ENCODE measurements around the gene GRID2.
"Not testable (repeated sequence)": the region's sequence is repeated elsewhere in the genome, so short reads cannot be mapped to it uniquely, and the experiment has no call there.

The GRID2 gene

GRCh38 chr4:92305148-92305877, 1.5 kb downstream of the GRID2 start:
- DNase-seq (ENCODE audit: low spot score) = no peak

- no peak for DNase-seq (ENCODE audit: low spot score)
These were observed 2.2 kb downstream of the GRID2 start for GRCh38 chr4:92305878-92306520.

GRCh38 chr4:92307181-92307580, 3.4 kb downstream of the GRID2 start:
- no peak for DNase-seq (ENCODE audit: low spot score)

DNA sequence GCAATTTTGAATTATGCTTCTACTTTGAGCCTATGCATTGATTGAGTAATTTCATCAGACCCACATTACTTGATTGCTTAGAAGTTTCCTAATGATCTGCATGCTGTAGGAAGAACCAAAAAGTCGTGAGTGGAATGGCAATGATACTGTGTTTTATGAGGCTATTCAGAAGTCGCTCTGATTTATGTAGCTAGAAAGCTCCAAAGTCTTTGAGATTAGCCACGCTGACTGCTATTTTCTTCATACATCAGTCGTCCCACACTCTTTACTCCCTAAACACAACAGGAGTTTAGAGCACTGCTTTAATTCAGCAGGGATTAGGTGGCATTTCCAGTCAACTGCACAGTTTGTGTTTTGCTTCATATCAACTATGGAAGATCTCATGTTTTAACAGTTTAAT, 4.1 kb downstream of the GRID2 start:
- DNase-seq (ENCODE audit: low spot score) = no peak

- DNase-seq (ENCODE audit: low spot score) = no peak
These were observed 13.3 kb downstream of the GRID2 start for GRCh38 chr4:92317047-92317446.

- DNase-seq (ENCODE audit: low spot score) = no peak
These were observed 24.3 kb downstream of the GRID2 start for GRCh38 chr4:92328095-92328494.

- no peak for DNase-seq (ENCODE audit: low spot score)
These were observed 29.2 kb downstream of the GRID2 start for GRCh38 chr4:92333016-92333415.

GRCh38 chr4:92334716-92335350, 31.1 kb downstream of the GRID2 start:
- no peak for DNase-seq (ENCODE audit: low spot score)

DNA sequence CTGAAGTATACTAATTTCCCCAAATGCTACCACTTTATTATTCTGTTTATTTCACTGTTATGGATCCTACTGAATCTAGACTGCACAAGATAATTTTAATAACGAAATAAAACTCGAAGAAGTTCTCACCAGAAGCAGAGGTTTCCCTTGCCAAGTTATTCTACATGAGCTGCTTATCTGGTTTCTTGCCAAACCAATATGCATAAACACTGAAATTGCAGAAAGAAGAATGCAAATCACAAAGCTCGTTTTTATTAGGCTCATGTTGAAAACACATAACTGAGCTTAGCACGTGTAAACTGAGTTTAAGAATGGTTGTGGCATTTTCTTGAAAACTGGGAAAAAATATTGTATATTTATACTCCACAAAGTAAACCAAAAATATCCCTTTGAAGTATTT, 35.9 kb downstream of the GRID2 start:
- no peak for DNase-seq (ENCODE audit: low spot score)

DNA sequence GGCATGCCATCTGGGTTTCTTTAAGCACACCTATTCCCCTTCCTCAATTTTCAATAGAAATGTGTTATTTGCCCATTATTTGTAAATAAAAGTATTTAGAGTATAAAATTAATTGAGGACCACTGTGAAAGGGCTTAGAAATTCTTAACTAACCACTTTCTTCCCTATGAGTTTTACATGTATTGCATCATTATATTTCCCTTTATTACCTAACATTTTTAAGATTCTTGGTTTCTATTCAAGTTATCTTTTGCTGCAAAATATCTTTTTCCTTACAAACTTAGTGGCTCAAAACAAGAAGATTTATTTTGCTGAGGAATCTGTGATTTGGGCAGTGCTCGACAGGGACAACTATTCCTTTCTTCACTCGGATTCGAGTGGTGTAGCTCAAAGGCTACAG, 40.5 kb downstream of the GRID2 start:
- no peak for DNase-seq (ENCODE audit: low spot score)

GRCh38 chr4:92346289-92346688, 42.5 kb downstream of the GRID2 start:
- no peak for DNase-seq (ENCODE audit: low spot score)

DNA sequence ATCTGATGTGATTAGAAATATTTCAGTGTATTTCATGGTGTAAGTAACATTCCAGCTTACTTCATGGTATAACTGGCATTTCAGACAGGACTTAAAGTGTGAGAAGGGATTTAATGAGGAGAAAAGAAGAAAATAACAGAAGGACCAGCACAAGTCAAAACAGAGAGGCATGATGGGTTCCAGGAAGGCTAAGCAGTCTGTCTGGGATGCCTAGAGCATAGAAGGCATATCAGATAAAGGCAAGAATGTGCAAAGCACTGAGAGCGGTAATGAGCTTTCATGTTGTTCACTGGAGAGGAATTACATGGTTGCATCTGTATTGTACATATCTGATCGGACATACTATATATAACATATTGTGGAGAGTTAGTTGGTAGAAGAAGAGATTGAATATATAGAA, 54.2 kb downstream of the GRID2 start:
- no peak for DNase-seq (ENCODE audit: low spot score)

- no peak for DNase-seq (ENCODE audit: low spot score)
These were observed 55.7 kb downstream of the GRID2 start for GRCh38 chr4:92359491-92359890.

GRCh38 chr4:92362028-92362427, 58.3 kb downstream of the GRID2 start:
- DNase-seq (ENCODE audit: low spot score) = no peak

DNA sequence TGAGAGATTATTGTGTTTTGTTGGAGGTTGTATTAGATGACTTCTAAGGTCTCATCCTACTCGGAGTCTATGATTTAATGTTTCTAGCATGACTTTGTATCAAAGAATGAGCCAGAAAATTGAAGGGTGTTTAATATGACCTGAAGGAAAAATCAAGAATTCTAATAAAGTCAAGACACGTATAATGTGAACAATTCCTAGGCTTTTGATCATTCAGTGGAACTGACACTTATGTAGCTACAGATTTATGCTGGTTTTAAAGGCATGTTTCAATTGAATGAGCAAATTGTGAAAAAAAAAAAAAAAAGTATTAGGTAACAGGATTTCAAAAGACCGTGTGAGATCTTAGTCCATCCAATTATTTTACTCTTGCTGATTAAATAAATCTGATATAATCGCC, 64.9 kb downstream of the GRID2 start:
- no peak for DNase-seq (ENCODE audit: low spot score)

DNA sequence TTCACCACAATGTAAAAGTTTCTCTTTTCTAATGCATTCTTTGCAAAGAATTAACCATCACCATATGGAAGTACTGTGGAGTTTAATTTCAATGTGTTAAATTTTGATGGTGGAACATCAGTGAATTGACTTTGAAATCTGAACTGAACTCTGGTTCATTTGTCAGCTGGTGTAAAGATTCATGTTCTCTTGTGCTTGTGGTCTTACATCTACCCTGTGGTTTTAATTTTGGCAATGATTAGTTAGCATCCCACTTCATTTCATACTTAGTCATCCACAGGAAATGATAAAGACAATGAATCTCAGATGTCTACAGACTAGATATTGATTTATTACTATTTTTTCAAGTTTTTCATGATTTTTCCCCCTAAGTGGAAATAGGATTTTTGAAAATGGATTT, 77.8 kb downstream of the GRID2 start:
- DNase-seq (ENCODE audit: low spot score) = no peak

DNA sequence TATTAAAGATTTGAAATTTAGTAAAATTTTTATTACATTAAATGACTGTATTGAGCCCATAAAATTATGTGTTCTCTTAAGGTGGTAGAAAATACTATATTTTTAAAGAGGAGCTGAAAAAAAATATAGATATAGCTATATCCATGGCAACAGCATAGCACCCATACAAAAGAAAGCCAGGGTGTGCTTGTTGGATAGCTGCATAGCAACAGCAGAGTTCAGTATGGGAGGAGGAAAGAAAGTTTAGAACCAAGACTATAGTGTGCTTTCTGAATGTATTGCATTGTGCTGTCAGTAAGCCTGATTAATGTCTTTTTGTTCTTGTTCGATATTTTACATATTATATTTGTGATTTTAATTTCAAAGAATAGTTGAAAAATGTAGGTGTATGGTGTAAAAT, 78.4 kb downstream of the GRID2 start:
- DNase-seq (ENCODE audit: low spot score) = no peak

DNA sequence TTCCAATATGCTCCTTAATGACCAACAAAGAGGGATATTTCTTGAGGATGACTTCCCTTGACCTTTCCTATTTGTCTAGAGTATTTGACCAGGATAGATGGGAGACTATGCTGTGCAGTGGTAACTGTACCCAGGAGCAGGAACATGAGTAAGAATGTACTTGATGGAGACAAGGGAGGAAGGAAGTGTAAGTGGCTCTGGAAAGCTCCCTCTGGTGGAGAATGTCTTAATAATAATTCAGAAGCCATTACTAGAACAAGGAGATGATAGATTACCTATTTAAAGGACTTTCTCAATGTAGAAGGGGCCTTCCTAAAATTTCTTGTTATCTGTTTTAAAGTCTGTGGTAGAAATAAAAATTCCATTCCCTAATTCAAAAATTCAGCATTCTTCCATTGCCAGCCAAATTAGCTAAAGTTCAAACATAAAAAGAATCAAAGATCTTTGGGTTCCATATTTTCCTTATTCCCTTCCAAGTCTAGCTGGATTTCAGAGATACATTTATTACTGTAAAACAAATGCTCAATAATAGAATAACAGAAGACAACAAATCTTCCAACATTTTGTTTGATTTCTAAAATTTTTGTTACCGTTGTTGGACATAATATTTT, 83.8 kb downstream of the GRID2 start:
- DNase-seq (ENCODE audit: low spot score) = no peak

GRCh38 chr4:92399032-92399431, 95.3 kb downstream of the GRID2 start:
- DNase-seq (ENCODE audit: low spot score) = no peak

DNA sequence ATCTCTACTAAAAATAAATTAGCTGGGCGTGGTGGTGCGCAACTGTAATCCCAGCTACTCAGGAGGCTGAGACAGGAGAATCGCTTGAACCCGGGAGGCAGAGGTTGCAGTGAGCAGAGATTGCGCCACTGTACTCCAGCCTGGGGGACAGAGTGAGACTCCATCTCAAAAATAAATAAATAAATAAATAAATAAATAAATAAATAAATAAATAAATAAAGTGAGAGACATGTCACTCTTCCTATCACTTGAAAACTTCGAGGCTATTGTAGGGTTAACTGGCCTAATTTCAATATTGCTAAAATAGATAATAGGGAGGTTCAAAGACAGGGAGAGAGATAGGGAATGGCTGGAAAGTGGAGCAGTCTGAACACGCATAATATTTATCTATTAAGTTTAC, 99.8 kb downstream of the GRID2 start:
- DNase-seq (ENCODE audit: low spot score) = not testable (repeated sequence)

DNA sequence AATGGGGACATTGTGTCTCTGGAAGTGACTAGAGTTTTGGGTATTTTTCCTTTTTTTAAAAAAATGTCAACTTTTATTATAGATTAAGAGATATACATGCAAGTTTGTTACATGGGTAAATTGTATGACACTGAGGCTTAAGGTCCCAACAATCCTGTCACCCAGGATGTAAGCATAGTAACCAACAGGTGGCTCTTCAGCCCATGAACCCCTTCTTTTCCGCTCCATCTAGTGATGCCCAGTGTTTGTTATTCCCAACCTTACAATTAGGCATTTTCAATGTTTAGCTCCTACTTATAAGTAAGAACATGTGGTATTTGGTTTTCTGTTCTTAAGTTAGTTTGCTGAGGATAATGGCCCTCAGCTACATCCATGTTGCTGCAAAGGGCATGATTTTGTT, 102.7 kb downstream of the GRID2 start:
- no peak for DNase-seq (ENCODE audit: low spot score)

DNA sequence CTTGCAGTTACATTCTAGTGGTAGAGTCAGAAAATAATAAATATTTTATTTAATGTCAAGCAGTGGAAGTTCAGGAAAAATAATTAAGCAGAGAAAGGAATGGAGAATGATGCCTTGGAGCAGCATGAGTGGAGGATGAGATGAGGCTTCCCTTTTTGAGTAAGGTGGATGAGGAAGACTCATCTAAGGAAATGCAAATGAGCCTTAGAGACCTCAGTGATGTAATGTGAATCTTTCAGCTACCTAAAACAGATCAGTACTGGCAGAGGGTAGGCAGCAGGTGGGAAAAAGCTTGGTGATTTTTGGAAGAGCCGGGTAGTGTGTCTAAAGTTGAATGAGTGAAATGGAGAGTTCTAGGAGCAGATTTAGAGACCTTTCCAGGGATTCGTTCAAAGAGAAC, 118.2 kb downstream of the GRID2 start:
- DNase-seq (ENCODE audit: low spot score) = no peak

DNA sequence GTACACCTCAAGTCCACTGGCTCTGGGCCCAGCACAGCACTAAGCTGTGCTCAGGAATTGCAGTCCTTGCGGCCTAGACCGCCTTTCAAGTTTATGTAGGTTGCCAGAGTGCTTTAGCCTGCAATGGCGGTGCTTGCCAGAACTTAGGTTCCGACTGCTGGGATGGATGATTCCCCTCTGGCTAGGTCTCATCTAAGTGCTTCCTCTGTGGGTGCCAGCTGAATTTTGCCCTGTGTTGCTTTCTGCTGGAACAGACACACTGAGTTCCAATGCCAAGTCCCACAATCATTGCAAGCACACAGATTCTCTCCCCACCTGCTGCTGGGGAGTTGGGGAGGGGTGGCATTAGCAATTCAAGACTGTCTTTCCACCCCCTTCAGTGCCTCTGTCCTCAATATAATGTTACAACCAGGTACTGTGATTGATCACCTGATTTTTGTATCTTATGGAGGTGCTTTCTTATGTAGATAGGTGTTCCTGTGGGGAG, 129.5 kb downstream of the GRID2 start:
- DNase-seq (ENCODE audit: low spot score) = no peak
